Measurements from ENCODE around the gene COL5A2.

- TF ChIP-seq CTCF (IDR thresholded peaks at IDR 0.05; ENCODE audit: low read depth, low read length, missing input control) = no peak
- TF ChIP-seq, protein P1, sequence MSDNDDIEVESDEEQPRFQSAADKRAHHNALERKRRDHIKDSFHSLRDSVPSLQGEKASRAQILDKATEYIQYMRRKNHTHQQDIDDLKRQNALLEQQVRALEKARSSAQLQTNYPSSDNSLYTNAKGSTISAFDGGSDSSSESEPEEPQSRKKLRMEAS (IDR thresholded peaks at IDR 0.05) = no peak
- no peak for TF ChIP-seq TAF1 (conservative IDR thresholded peaks at IDR 0.05)
- TF ChIP-seq, protein P2, sequence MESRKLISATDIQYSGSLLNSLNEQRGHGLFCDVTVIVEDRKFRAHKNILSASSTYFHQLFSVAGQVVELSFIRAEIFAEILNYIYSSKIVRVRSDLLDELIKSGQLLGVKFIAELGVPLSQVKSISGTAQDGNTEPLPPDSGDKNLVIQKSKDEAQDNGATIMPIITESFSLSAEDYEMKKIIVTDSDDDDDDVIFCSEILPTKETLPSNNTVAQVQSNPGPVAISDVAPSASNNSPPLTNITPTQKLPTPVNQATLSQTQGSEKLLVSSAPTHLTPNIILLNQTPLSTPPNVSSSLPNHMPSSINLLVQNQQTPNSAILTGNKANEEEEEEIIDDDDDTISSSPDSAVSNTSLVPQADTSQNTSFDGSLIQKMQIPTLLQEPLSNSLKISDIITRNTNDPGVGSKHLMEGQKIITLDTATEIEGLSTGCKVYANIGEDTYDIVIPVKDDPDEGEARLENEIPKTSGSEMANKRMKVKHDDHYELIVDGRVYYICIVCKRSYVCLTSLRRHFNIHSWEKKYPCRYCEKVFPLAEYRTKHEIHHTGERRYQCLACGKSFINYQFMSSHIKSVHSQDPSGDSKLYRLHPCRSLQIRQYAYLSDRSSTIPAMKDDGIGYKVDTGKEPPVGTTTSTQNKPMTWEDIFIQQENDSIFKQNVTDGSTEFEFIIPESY (IDR thresholded peaks at IDR 0.05) = no peak
- no peak for TF ChIP-seq RAD21 (IDR thresholded peaks at IDR 0.05)
- TF ChIP-seq HNF4G (IDR thresholded peaks at IDR 0.05) = no peak
- no peak for TF ChIP-seq JUND (IDR thresholded peaks at IDR 0.05)
- TF ChIP-seq REST (IDR thresholded peaks at IDR 0.05) = no peak
- TF ChIP-seq YY1 (IDR thresholded peaks at IDR 0.05) = no peak
- no peak for TF ChIP-seq SP1 (IDR thresholded peaks at IDR 0.05)
- no peak for TF ChIP-seq GABPA (IDR thresholded peaks at IDR 0.05 in 1 of 2, conservative IDR thresholded peaks at IDR 0.05 in 1 of 2)
- TF ChIP-seq RXRA (IDR thresholded peaks at IDR 0.05) = no peak
- TF ChIP-seq EGR1 (IDR thresholded peaks at IDR 0.05; ENCODE audit: low read depth in 2 of 2) = no peak
- no peak for TF ChIP-seq HNF4A (conservative IDR thresholded peaks at IDR 0.05)
These were observed 82.7 kb downstream of the COL5A2 start for GRCh38 chr2:189096769-189097447.
